Measurements from ENCODE around the gene FBXO44.
"Not testable (repeated sequence)": the region's sequence is repeated elsewhere in the genome, so short reads cannot be mapped to it uniquely, and the experiment has no call there.

FBXO44 gene

GRCh38 chr1:11640944-11641343 is 13.7 kb upstream of the FBXO44 start:
- Histone ChIP-seq H3K27me3 (ENCODE audit: insufficient read depth, poor library complexity, severe bottlenecking) (no peaks in the 10 kb centered on the region), H3K27ac (replicated peaks) (no peak overlapping the region), H3K4me3 (replicated peaks; ENCODE audit: insufficient read depth, low read length) (no peak overlapping the region)
- TF ChIP-seq GABPA (IDR thresholded peaks at IDR 0.05; ENCODE audit: low read depth) = no peak
- no peak for TF ChIP-seq REST (IDR thresholded peaks at IDR 0.05; ENCODE audit: insufficient replicate concordance, low read depth)
- no peak for TF ChIP-seq SPI1 (IDR thresholded peaks at IDR 0.05; ENCODE audit: borderline replicate concordance, low read depth)
- TF ChIP-seq CTCF (IDR thresholded peaks at IDR 0.05; ENCODE audit: insufficient read depth, low read length) = no peak
- no peak for TF ChIP-seq POLR2AphosphoS5 (IDR thresholded peaks at IDR 0.05; ENCODE audit: low read depth)
- no peak for DNase-seq (ENCODE audit: low read depth in 1 of 2, low spot score in 1 of 2)

GRCh38 chr1:11641776-11642305 is 12.8 kb upstream of the FBXO44 start:
- H3K27me3 ChIP-seq (ENCODE audit: insufficient read depth, poor library complexity, severe bottlenecking) = no peaks in the 10 kb centered on the region
- no peak for DNase-seq (ENCODE audit: low read depth in 1 of 2, low spot score in 1 of 2)
- TF ChIP-seq POLR2AphosphoS5 (IDR thresholded peaks at IDR 0.05; ENCODE audit: low read depth) = no peak
- TF ChIP-seq SPI1 (IDR thresholded peaks at IDR 0.05; ENCODE audit: borderline replicate concordance, low read depth) = no peak
- no peak for TF ChIP-seq GABPA (IDR thresholded peaks at IDR 0.05; ENCODE audit: low read depth)
- TF ChIP-seq REST (IDR thresholded peaks at IDR 0.05; ENCODE audit: insufficient replicate concordance, low read depth) = no peak
- TF ChIP-seq CTCF (IDR thresholded peaks at IDR 0.05; ENCODE audit: insufficient read depth, low read length) = no peak
- H3K4me3 ChIP-seq (replicated peaks; ENCODE audit: insufficient read depth, low read length) = no peak overlapping the region
- no peak overlapping the region for H3K27ac ChIP-seq (replicated peaks)

GRCh38 chr1:11642418-11643017 is 12.2 kb upstream of the FBXO44 start:
- DNase-seq (ENCODE audit: low read depth in 1 of 2, low spot score in 1 of 2) = peak in 1 of 2 experiments; percentile 58
- H3K4me3 ChIP-seq (replicated peaks; ENCODE audit: insufficient read depth, low read length); H3K27ac ChIP-seq (replicated peaks); H3K27me3 ChIP-seq (ENCODE audit: insufficient read depth, poor library complexity, severe bottlenecking): not testable (repeated sequence)
- peak; percentile 99 for TF ChIP-seq CTCF (IDR thresholded peaks at IDR 0.05; ENCODE audit: insufficient read depth, low read length)

GRCh38 chr1:11643782-11644181 is 10.9 kb upstream of the FBXO44 start:
- no peaks in the 10 kb centered on the region for H3K27me3 ChIP-seq (ENCODE audit: insufficient read depth, poor library complexity, severe bottlenecking)
- no peak for TF ChIP-seq REST (IDR thresholded peaks at IDR 0.05; ENCODE audit: insufficient replicate concordance, low read depth)
- TF ChIP-seq GABPA (IDR thresholded peaks at IDR 0.05; ENCODE audit: low read depth) = no peak
- no peak for TF ChIP-seq CTCF (IDR thresholded peaks at IDR 0.05; ENCODE audit: insufficient read depth, low read length)
- no peak for TF ChIP-seq SPI1 (IDR thresholded peaks at IDR 0.05; ENCODE audit: borderline replicate concordance, low read depth)
- no peak overlapping the region for H3K4me3 ChIP-seq (replicated peaks; ENCODE audit: insufficient read depth, low read length)
- H3K27ac ChIP-seq (replicated peaks) = no peak overlapping the region
- DNase-seq (ENCODE audit: low read depth in 1 of 2, low spot score in 1 of 2) = no peak

Data from HL-60 (cell line).